Activated T-cell treated with anti-CD3 and anti-CD28 coated beads for 48 hours (primary cell): ENCODE measurements around the gene ACCS.

Experiments used
- DNase-seq: peaks from one replicate; pipeline ENCODE4 v3.0.0-alpha.2; 2020; ENCODE audit warnings: low read depth

Gene ACCS

GRCh38 chr11:44065841-44066731, at the start of gene ACCS:
ACCS (plus strand) TSS chr11:44066270; CDS start chr11:44067628, 1,358 bp downstream.
- peak; percentile 81 for DNase-seq

DNA sequence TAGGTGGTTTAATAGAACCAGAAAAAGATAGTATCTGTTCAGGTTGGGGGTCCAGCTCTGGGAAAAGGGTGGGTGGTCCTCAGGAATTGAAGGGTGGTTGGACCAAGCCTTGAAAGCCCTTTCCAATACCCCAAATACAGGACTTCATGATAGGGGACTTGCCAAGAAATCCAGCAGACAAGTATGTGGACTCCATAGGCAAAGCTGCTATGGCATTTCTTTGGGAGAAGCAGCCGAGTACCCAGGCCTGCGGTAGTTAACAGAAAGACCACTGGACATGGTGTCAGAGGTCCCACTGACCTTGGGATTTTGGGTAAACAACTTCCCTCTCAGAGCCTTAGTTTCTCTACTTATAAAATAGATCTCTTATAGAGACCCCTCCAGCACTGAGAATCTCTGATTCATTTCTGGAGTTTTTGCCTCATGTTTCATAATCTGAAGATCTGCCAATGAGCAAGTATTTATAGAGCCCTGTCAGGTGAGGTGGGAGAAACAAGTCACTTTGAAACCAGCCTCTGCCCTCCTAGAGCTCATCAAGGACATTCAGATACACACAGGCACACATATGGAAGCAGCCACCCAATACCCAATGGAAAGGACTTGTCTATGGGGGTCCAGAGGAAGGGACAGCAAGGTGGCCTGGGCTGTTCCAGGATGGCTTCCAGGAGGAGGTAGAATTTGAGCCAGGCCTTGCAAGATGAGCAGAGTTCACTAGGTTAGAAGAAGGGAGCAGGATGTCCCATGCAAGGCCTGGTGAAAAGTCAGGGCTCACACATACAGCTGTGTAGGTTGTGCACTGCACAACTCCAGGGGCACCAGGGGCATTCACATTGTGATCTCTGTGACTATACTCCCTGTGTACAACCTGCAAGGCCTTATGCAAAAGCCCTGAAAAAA, 49.3 kb upstream of the ACCS start:
- DNase-seq = no peak

DNA sequence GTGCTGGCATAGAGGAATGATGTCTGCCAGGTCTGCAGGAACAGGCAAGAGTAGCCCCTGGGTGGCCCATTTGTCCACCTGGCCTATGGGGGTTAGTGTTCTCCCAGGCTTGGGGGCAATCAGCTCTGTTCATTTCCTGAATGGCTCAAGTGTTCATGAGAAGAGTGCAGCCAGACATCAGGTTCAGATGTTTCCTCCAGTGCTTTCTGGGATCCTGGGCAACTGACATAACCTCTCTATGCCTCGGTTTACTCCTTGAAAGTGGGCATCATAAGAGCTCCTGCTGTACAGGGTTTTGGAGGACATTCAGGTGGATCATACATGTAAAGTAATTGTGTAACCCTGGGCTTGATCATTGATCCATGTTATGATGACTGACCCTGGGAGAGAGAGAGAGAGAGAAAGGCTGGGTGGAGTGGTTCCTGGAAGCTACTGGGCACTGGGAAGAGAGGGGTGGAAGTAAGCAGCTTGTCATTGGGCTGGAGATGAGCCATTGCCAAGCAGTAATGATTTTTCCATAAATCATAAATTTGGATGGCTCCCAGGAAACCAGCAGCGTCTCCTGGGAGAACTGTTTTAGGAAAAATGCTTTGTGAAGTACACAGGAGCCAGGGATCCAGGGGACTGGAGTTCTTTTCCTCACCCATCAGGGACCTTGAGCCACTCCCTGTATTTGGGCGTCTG, 48.5 kb upstream of the ACCS start:
- no peak for DNase-seq

GRCh38 chr11:44018127-44018521, 47.9 kb upstream of the ACCS start:
- no peak for DNase-seq

GRCh38 chr11:44018829-44019228, 47.2 kb upstream of the ACCS start:
- DNase-seq = no peak

GRCh38 chr11:44024977-44025376, 41.1 kb upstream of the ACCS start:
- no peak for DNase-seq

DNA sequence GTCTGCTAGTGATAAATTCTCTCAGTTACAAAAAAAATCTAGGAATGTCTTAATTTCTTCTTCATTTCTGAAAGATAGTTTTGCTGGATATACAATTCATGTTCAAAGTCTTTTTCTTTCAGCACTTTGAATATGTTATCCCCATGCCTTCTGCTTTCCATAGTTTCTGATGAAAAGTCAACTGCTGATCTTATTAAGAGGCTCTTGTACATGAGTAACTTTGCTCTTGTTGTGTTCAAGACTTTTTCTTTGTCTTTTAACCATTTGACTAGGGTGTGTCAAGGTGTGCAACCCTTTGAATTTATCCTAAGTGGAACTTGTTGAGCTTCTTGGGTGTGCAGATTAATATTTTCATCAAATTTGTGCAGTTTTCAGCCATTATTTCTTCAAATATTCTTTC, 40.3 kb upstream of the ACCS start:
- no peak for DNase-seq

DNA sequence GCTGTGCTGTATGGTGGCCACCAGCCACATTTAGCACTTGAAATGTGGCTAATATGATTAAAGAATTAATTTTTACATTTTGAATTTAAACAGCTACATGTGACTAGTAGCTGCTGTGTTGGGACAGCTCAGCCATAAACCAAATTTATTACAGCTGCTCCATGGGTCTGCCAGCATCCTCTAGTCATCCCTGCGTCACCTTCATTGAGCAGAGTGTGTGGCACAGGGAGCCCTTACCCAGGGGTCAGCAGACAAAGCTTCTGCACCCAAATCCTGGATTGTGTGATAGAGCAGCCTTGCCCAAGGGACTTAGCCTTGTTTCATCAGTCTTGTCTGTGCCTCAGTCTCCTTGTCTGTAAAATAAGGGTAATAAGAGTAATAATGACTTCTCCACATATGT, 37.7 kb upstream of the ACCS start:
- DNase-seq = no peak

GRCh38 chr11:44028816-44029506, 37.1 kb upstream of the ACCS start:
- DNase-seq = no peak

DNA sequence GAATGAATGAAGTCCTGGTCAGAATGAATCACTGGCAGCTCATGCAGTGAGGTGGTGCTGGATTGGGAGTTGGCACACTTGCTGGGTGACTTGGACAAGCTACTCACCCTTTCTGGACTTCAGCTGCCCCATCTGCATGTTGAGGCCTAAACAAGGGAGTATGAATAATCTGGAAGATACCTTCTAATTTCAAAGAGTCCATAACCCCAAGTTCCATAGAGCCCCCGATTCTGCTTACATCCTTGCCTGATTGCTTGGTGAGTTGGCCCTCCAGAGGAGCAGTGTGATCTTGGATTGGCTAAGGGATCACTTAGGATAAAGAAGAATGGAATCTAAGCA, 36.6 kb upstream of the ACCS start:
- DNase-seq = no peak

DNA sequence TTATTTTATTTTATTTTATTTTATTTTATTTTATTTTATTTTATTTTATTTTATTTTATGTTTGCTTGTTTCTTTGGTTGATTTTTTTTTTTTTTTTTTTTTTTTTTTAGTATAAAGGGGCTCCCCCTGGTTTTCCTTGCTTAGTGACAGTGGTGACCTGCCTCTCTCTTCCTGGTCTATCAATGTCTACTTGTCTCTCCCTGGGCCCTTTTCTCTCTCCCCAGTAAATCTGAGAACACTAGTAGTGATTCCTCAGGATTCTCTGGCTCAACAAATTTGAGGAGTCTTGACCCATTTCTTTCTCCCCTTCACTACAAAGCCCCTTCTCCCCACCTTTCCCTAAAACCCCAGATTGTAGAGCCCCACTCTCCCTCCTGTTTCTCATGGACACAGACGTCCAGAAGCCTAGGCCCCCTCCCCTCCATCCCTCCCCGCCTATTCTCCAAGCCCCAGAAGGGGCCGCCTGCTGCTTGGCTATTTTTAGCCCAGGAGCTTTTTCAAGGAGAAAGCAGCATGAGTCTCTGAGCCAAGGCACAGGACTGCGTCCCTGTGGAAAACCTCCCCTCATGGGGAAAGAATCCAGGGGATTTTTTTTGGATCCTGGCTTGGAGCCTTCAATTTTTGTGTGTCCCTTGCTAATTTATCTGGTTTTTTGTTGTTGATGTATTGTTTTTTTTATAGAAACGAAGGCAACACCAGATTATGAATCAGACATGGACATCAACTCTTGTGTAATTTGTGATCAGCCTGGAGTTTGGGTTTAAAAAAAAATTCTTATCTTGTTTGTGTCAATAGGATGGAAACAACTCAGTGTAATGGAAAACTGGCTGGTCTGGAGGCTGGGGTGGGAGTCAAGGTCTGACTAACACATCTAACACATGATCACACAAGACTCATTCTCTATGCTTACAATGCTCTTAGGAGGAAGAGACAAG, 35.8 kb upstream of the ACCS start:
- DNase-seq = no peak

DNA sequence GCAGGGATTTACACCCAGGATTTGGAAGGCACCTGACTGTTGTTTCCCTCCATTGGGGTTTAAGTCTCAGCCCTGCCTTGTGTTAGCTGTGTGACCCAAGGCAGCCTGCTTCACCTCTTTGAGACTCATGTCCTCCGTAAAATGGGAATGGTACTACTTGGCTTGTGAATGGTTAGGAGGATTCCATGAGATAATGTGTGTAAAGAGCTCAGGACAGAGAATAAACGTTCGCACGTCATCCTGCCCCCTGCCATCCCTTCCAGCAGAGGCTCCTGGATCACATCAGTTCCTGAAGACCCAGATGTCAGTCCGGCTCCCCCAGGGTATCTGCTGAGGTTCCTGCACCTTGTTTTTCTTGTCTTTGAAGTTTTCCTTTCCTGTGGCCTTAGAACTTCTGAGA, 35.1 kb upstream of the ACCS start:
- DNase-seq = no peak

- DNase-seq = no peak
These were observed 34.5 kb upstream of the ACCS start for GRCh38 chr11:44031549-44031948.

- no peak for DNase-seq
These were observed 33.6 kb upstream of the ACCS start for GRCh38 chr11:44032299-44033085.

- no peak for DNase-seq
These were observed 32.6 kb upstream of the ACCS start for GRCh38 chr11:44033411-44033850.

GRCh38 chr11:44033856-44034255, 32.2 kb upstream of the ACCS start:
- no peak for DNase-seq

- no peak for DNase-seq
These were observed 31.4 kb upstream of the ACCS start for GRCh38 chr11:44034639-44035038.

- peak; percentile 17 for DNase-seq
These were observed 29.0 kb upstream of the ACCS start for GRCh38 chr11:44036811-44037657.

DNA sequence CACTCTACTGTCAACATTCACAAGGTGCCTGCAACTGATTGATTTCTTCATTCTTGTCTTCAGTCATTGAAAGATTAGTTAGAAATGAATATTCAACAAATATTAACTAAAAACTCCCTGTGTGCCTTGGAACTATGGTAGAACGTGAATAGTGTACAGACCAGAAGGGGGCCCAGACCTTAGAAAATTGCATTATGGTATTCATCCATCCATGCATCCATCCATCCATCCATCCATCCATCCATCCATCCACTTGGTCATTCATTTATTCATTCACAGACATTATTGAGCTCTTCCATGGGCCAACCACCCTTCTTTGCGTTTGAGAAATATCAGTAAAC, 28.4 kb upstream of the ACCS start:
- DNase-seq = no peak
